Hematopoietic multipotent progenitor cell (in vitro differentiated cells): ENCODE data around the gene KRTAP10-6. TPM values are rescaled to one million over a fixed set of nuclear protein-coding genes. Genes with fewer than 3 reads are reported as not detected.

Source experiments
- total RNA-seq: library from RNA; depleted of rRNA; stranded (reverse); fragments of >200 nt; gene quantifications from one replicate; pipeline ENCODE4 v1.2.3, GENCODE V29; 2012

Gene KRTAP10-6
- total RNA-seq, 1 donor: not detected

Other genes starting within 250 kb of the KRTAP10-6 start
- 3.5 TPM for gene TRPM2, start 238.9 kb downstream of the KRTAP10-6 start, total RNA-seq
- gene LRRC3, start 137.0 kb downstream of the KRTAP10-6 start, total RNA-seq: 1.1 TPM
- gene KRTAP10-1, start 52.3 kb downstream of the KRTAP10-6 start, total RNA-seq: not detected
- gene KRTAP10-2, start 41.0 kb downstream of the KRTAP10-6 start, total RNA-seq: not detected
- not detected for gene KRTAP10-3, start 33.7 kb downstream of the KRTAP10-6 start, total RNA-seq
- gene KRTAP10-4, start 18.8 kb downstream of the KRTAP10-6 start, total RNA-seq: not detected
- gene KRTAP10-5, start 11.9 kb downstream of the KRTAP10-6 start, total RNA-seq: not detected
- gene KRTAP10-7, start 8.1 kb upstream of the KRTAP10-6 start, total RNA-seq: under 0.01 TPM
- not detected for gene KRTAP10-8, start 19.6 kb upstream of the KRTAP10-6 start, total RNA-seq
- gene KRTAP10-9, start 34.6 kb upstream of the KRTAP10-6 start, total RNA-seq: not detected
- gene KRTAP10-10, start 44.9 kb upstream of the KRTAP10-6 start, total RNA-seq: not detected
- gene KRTAP10-11, start 53.9 kb upstream of the KRTAP10-6 start, total RNA-seq: not detected
- gene KRTAP12-4, start 62.2 kb upstream of the KRTAP10-6 start, total RNA-seq: not detected
- not detected for gene KRTAP12-3, start 65.4 kb upstream of the KRTAP10-6 start, total RNA-seq
- gene KRTAP12-2, start 74.4 kb upstream of the KRTAP10-6 start, total RNA-seq: under 0.01 TPM
- not detected for gene KRTAP12-1, start 89.7 kb upstream of the KRTAP10-6 start, total RNA-seq
- gene KRTAP10-12, start 104.7 kb upstream of the KRTAP10-6 start, total RNA-seq: not detected
- not detected for gene TSPEAR, start 119.1 kb upstream of the KRTAP10-6 start, total RNA-seq
- gene UBE2G2, start 209.3 kb upstream of the KRTAP10-6 start, total RNA-seq: 107 TPM
- 80.0 TPM for gene SUMO3, start 225.6 kb upstream of the KRTAP10-6 start, total RNA-seq